ENCODE measurements around the gene SNRNP35.

DNA sequence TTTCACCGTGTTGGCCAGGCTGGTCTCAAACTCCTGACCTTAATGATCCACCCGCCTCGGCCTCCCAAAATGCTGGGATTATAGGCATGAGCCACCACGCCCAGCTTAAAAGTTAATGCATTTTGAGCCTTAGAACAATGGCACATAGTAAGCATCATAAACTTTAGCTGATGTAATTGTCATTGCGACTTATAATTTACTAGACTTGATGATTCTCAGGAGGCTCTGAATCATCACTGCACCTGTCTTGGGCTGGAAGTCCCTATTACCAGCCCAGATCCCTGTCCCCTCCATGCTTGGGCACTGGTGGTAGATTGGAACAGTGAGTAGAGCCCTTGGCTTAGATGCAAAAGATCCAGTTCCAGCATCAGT, 47.9 kb upstream of the SNRNP35 start:
- no peak for TF ChIP-seq CTCF (conservative IDR thresholded peaks at IDR 0.05; ENCODE audit: low read depth, low read length)
- no peak for TF ChIP-seq EZH2 (IDR thresholded peaks at IDR 0.05; ENCODE audit: borderline replicate concordance, low read depth, low read length, poor library complexity, severe bottlenecking)

All from A673 (cell line).